ENCODE data around the gene ABRACL.

Gene ABRACL

DNA sequence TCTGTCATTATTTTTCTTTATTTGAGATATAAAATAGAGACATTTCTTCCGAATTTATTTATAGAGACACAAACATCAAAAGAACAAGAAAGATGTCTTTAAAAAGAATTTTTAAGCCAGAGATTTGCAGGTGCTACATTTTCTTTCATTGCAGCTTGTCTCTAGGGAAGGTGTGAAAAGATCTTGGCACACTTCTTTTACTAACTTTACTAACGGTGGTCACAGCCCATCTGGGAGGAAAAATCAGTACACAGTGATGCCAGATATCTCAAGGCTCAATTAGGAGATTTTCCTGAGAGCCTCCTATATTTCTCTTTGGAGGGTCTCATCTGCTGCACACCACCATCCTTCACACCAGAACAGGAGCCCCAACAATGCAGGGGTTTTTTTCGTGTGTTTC, 29.5 kb downstream of the ABRACL start:
- no peak for DNase-seq

DNA sequence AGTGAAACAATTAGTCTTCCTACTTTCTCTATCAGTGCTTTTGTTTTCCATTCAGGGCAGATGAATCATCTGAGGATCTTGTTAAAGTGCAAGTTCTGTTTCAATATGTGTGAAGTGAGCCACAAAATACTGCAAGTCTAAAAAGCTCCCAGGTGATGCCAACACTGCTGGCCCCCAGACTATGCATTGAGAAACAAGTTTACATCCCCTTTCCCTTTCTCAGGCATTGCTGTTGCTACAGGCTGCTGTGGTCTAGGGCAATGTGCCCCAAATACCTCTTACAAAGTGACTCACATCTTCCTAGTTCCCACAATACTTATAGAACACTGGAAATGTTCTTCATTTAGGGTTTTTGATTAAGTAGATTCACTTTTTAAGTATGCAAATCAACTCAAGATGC, 31.8 kb downstream of the ABRACL start:
- DNase-seq = no peak

DNA sequence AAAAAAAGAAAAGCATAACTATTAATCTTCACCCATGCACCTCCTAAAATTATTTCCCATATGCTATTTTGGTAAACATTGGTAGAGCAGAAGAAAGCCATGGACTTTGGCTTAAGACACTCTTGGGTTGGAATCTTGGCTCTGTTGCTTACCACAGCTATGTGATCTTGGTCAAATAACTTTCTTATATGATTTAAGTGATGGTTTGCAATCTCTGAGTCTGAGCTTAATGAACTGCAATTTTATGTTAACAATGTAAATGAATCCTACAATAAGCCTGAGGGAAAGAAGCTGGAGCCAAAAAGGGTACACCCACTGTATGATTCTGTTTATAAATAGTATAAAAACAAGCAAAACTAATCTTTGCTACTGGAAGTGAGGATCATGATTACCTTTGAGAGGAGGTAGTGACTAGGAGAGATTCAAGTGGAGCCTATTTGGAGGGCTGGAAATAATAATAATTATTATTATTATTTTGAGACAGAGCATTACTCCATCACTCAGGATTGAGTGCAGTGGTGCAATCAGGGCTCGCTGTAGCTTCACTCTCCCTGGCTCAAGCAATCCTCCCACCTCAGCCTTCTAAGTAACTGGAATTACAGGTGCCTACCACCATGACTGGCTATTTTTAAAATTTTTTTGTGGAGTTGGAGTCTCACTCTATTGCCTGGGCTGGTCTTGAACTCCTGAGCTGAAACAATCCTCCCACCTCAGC, 34.5 kb downstream of the ABRACL start:
- no peak for DNase-seq

DNA sequence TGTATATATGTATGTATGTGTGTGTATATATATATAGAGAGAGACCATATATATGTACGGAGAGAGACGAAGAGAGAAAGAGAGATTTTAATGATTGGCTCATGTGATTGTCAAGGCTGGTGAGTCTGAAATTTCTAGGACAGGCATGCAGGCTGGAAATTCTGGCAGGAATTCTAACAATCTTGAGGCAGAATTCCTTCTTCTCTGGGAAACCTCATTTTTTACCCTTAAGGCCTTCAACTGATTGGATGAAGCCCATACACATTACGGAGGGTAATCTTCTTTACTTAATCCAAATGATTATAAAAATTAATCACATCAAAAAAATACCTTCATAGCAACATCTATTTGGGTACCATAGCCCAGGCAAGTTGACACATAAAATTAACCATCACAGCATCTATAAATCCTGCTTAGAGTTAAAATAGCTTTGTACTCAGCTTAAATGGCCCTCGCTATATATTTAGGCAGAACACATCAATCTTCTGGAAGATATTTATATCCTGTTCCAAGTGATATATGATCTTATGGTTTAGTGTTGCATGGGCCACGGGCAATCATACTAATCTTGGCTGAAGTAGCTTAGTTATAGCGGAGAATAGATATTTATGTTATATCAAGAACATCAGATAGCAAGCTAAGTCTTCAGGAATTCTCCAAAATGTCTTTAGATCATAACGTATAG, 36.6 kb downstream of the ABRACL start:
- DNase-seq = no peak

DNA sequence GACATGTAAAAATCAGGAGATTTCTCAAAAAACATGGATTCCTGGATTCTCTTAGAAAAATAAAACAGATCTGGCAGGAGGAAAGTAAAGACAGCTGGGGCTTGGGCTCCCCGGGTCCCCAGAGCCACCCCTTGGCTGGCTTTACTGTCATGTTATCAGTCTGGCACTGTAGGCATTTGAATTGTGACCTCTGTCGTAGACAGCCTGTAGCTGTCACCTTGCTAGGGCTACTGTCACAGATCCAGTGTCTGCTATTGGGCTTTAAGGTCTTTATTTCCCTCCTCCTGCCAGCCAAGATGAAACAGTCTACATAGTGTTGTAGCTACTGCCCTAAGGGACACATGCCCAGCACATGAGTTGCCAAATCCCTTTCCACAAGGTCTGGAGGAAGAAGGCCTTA, 37.5 kb downstream of the ABRACL start:
- no peak for DNase-seq

DNA sequence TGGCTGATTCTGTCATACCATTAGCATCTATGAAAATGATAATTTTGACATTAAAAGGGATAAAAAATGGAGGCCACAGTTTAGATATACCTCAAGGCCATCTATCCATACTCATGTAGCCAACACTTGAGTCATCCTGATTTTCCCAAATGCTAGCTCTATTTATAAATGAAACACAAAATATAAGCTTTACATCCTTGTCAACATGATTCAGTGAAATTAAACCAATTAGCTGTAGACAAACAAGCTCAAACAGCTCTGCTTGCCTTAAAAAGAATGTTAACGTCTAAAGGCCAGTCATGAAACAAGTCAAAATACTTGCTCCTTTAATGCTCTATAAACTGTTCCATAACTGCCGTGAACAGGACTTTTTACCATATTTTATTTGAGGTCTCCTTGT, 40.3 kb downstream of the ABRACL start:
- DNase-seq = no peak

DNA sequence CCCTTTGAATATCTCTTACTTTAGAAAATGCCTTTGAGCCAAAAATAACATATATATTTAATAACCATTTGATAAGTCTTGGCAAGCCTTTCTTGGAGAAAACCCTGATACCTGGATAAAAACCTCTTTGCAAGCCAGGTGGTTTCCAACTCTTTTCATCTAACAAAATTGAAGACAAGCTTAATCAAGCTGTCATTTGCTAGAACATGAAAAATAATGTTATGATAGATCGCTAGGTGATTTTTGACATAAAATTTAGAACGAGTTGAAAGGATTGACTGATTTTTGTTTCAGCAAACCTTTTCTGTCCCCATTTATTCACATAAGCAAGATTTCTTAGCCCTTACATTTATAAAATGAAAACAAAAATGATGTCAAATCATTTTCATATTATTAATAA, 44.6 kb downstream of the ABRACL start:
- no peak for DNase-seq

DNA sequence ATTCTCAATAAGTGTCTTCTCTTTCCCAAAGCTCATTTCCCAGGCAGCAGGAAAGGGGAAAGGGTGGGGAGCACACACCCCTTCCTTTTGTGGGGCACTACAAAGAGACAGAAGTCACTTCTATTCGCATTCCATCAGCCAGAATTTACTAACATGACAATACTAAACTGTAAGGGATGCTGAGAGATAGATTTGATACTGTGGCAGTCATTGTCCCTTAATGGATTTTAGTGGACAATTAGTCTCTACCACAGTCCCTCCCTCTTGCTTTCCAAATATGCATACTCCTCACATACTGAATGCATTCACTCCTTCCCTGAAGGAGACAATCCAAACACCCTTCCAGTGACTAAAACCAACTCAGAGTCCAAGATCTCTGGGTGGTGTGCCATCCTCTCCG, 50.5 kb downstream of the ABRACL start:
- DNase-seq = no peak

DNA sequence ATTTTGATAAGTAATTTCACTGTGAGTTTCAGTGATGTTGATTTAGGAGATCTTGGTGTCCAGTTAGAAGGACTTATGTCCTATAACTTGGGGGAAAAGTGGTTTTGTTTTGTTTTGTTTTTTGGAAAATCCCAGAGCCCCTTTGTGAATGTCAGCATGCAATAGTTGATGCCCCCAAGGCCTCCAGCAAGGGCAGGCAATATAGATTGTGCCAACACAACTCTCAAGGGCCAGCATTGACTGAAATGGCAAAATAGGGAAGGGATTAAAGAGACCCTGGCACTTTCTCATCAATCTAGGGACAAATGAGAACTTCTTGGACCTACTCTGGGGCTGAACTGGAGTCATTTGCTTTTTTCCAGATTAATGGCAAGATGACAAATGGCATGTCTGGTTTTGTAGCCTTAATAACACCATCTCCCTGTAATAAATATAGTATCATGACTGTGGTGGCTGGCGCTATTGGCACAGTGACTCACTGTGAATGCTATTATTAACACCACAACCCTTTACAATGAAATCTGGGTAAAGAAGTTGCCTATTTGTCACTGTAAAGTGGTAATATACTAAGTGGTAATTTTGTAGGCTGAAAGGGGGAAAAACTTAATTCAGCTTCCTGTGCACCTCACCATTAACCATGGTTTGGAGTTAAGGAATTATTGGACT, 51.8 kb downstream of the ABRACL start:
- DNase-seq = no peak

DNA sequence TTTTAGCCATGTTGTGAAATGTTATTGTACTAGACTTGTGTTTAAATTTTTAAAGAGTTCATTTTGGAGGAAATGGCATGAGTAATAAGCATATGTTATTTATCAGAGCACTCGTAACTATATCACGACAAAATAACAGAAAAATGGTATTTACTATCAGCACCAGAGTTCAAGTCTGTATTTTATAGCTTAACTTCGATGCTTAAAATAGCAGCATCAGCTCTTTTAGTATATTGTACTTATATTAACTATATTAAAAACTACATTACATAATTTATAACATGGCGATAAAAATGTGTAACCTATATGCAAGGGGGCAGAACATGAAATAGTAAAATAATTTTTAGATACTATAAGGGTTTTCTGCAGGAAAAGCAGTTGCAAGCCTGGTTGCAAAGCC, 52.9 kb downstream of the ABRACL start:
- DNase-seq = no peak

DNA sequence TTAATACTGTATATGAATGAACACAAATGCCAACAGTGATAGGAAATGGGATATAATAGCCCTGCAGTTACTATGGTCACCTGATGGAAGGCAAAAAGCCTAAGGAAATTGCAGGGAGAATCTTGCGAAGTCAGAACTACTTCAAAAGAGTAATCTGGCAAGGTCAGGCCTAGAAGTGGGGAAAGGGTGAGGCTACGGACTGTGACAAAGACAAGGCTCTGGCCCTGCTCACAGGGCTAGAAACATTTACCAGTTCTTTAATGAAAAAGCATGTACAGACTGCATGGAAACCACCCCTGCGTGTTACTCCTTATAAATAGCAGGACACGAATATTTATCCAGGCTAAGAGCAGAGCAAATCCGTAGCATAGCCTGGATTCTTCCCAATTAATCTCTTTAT, 53.8 kb downstream of the ABRACL start:
- DNase-seq = no peak

DNA sequence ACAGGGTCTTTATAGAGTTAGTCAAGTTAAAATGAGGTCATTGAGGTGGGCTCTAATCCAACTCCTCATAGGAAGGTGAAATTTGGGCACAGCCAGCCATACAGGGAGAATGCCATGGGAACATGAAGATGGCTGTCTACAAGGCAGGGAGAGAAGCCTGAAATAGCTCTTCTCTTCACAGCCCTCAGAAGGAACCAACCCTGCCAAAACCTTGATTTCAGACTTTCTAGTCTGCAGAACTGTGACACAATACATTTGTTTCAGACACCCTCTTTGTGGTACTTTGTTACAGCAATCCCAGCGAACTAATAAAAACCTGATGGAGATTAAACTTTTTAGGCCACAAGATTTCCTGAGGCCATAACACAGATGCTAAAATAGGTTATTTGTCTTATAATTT, 63.3 kb downstream of the ABRACL start:
- no peak for DNase-seq
